ENCODE measurements around the gene SLC22A23. TPM values are rescaled to one million over a fixed set of nuclear protein-coding genes. Genes with fewer than 3 reads are reported as not detected.
"Not testable (repeated sequence)": the region's sequence is repeated elsewhere in the genome, so short reads cannot be mapped to it uniquely, and the experiment has no call there.

Gene SLC22A23
- total and polyA plus RNA-seq, 7 donors, result 8.1 to 18.7 (median 12.0) TPM

GRCh38 chr6:3379482-3380060 is 77.3 kb downstream of the SLC22A23 start:
- Histone ChIP-seq H3K27me3 (no peaks in the 10 kb centered on the region), H3K4me1 (peaks cover 0 to 54% (median 18%) of the 10 kb centered on the region in 4 donors), H3K9me3 (no peaks in the 10 kb centered on the region), H3K27ac (no peak overlapping the region), H3K4me3 (no peak overlapping the region), H3K36me3 (no peaks in the 10 kb centered on the region)
- TF ChIP-seq EP300 (IDR thresholded peaks at IDR 0.05) (no peak), POLR2A (IDR thresholded peaks at IDR 0.05) (no peak), POLR2AphosphoS5 (IDR thresholded peaks at IDR 0.05) (no peak)
- TF ChIP-seq, protein P1, sequence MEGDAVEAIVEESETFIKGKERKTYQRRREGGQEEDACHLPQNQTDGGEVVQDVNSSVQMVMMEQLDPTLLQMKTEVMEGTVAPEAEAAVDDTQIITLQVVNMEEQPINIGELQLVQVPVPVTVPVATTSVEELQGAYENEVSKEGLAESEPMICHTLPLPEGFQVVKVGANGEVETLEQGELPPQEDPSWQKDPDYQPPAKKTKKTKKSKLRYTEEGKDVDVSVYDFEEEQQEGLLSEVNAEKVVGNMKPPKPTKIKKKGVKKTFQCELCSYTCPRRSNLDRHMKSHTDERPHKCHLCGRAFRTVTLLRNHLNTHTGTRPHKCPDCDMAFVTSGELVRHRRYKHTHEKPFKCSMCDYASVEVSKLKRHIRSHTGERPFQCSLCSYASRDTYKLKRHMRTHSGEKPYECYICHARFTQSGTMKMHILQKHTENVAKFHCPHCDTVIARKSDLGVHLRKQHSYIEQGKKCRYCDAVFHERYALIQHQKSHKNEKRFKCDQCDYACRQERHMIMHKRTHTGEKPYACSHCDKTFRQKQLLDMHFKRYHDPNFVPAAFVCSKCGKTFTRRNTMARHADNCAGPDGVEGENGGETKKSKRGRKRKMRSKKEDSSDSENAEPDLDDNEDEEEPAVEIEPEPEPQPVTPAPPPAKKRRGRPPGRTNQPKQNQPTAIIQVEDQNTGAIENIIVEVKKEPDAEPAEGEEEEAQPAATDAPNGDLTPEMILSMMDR (IDR thresholded peaks at IDR 0.05), result no peak
- intact Hi-C loops (cut with DNase I), result no loop called here
- peak; percentile 25 for DNase-seq
- 87% methylated on average over 10 of the region's 10 CpGs for WGBS, 2 donors

GRCh38 chr6:3378808-3379207 is 78.0 kb downstream of the SLC22A23 start:
- intact Hi-C loops (cut with DNase I); H3K27ac ChIP-seq; H3K36me3 ChIP-seq; H3K27me3 ChIP-seq; H3K4me3 ChIP-seq; H3K9me3 ChIP-seq: not testable (repeated sequence)
- peaks cover 0 to 46% (median 12%) of the 10 kb centered on the region in 4 donors for H3K4me1 ChIP-seq
- DNase-seq, result peak; percentile 22
- WGBS, 2 donors, result 79 to 88% methylated on average over 4 of the region's 4 CpGs

DNA sequence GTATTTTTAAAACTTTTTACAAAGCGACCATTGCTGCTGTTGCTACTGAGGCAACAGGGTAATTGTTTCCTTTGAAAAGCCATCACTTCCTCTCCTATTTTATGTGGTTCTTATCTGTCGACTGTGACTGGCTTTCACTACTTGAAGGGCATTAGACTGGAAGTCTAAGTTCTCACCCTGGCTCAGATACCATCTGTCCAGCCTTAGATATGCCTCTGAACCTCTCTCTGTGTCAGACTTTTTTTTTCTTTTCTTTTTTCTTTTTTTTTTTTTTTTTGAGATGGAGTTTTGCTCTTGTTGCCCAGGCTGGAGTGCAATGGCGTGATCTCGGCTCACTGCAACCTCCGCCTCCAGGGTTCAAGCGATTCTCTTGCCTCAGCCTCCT is 78.5 kb downstream of the SLC22A23 start:
- H3K9me3 ChIP-seq; H3K27me3 ChIP-seq; H3K27ac ChIP-seq; H3K4me3 ChIP-seq; intact Hi-C loops (cut with DNase I); DNase-seq; H3K36me3 ChIP-seq: not testable (repeated sequence)
- peaks cover 0 to 42% (median 8%) of the 10 kb centered on the region in 4 donors for H3K4me1 ChIP-seq
- WGBS, 2 donors, result 66 to 83% methylated on average over 6 of the region's 6 CpGs

GRCh38 chr6:3377536-3378397 is 79.1 kb downstream of the SLC22A23 start:
- no peaks in the 10 kb centered on the region for H3K36me3 ChIP-seq
- DNase-seq, result peak; percentile 25
- TF ChIP-seq POLR2AphosphoS5 (IDR thresholded peaks at IDR 0.05) (no peak), POLR2A (IDR thresholded peaks at IDR 0.05) (no peak), EP300 (IDR thresholded peaks at IDR 0.05) (no peak)
- TF ChIP-seq, protein P1 (IDR thresholded peaks at IDR 0.05), result no peak
- H3K27me3 ChIP-seq, result no peaks in the 10 kb centered on the region
- H3K9me3 ChIP-seq, result no peaks in the 10 kb centered on the region
- H3K4me1 ChIP-seq, result peaks cover 0 to 39% (median 5%) of the 10 kb centered on the region in 4 donors
- WGBS, 2 donors, result 79 to 81% methylated on average over 17 of the region's 17 CpGs
- peak overlapping the region in 1 of 4 donors; percentile 21 for H3K27ac ChIP-seq
- no peak overlapping the region for H3K4me3 ChIP-seq
- intact Hi-C loops (cut with DNase I), result no loop called here

- H3K27me3 ChIP-seq, result no peaks in the 10 kb centered on the region
- intact Hi-C loops (cut with DNase I), result no loop called here
- no peaks in the 10 kb centered on the region for H3K9me3 ChIP-seq
- peaks cover 0 to 32% (median 3%) of the 10 kb centered on the region in 4 donors for H3K4me1 ChIP-seq
- DNase-seq, result peak; percentile 61
- no peaks in the 10 kb centered on the region for H3K36me3 ChIP-seq
- no peak for TF ChIP-seq POLR2AphosphoS5 (IDR thresholded peaks at IDR 0.05)
- TF ChIP-seq EP300 (IDR thresholded peaks at IDR 0.05), result no peak
- no peak for TF ChIP-seq POLR2A (IDR thresholded peaks at IDR 0.05)
- TF ChIP-seq, protein P1 (IDR thresholded peaks at IDR 0.05), result no peak
- peak overlapping the region in 1 of 4 donors; percentile 21 for H3K27ac ChIP-seq
- no peak overlapping the region for H3K4me3 ChIP-seq
- 62 to 77% methylated on average over 3 of the region's 3 CpGs for WGBS, 2 donors
Measured at GRCh38 chr6:3376893-3377535, 79.8 kb downstream of the SLC22A23 start.

All from sigmoid colon (tissue), 7 donors.